Measurements from ENCODE around the gene CALM1.

Gene CALM1

DNA sequence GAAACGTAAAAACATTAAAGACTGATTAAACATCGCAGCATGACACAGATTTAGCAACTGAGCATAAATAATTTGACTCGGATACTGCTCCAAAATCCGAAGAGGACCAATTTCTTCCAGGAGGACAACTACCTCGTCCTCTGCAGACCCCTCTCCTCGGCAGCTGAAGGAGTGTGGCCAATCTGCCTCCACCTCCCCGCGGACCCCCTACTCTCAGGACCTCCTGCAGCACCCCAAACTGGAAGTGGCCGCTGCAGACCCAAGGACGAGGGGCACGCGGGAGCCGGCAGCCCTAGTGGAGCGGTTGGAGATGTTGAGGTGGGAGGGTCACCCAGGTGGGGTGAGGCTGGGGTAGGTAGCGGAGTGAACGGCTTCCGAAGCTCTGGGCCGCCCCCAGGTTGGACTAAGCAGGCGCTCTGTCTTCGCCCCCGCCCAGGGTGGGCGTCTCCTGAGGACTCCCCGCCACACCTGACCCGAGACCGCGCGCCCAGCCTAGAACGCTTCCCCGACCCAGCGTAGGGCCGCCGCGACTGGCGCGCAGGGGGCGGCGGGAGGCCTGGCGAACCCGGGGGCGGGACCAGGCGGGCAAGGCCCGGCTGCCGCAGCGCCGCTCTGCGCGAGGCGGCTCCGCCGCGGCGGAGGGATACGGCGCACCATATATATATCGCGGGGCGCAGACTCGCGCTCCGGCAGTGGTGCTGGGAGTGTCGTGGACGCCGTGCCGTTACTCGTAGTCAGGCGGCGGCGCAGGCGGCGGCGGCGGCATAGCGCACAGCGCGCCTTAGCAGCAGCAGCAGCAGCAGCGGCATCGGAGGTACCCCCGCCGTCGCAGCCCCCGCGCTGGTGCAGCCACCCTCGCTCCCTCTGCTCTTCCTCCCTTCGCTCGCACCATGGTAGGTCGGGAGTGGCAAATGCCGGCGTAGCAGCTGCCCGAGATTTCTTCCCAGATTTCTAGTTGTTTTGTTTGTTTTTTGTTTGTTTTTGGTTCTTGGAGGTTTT is at the start of gene CALM1:
Gene CALM1, plus strand, starts transcription at position 689 of the 999 bp plus-strand sequence. Its CDS starts 202 bp downstream, at position 891.
- DNase-seq: peak; percentile 97

DNA sequence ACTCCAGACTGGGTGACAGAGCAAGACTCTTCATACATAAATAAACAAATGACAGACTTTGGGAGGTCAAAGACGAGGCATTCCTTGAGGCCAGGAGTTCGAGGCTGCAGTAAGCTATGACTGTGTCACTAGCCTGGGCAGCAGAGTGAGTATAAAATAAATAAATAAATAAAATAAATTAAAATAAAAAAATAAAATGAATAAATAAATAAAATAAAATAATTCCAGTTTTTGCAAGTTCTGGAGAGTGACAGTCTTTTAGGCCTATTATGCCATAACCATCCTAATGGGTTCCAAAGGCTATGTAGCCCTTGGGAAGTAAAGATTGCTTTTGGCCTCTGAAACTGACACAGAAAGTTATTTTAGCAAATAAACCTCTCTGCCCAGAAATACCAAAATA is 48.6 kb upstream of the CALM1 start:
- DNase-seq: no peak

DNA sequence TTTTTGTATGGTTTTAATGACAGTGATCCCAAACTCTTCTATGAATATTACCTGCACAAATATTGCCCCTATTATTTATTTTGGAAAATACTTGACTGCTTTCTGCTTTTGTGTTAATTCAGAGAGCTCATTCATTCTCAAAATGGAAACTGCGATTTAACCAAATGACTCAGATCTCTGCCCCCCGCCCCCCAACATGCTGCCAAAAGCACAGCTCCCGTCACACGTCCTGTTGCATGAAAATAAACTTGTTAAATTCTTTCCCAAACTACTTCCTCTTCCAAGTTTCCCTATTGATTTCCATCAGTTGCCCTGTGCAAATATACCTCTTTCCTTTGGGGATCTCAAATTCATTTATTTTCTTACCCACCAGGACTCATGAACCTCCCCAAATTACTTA is 47.1 kb upstream of the CALM1 start:
- DNase-seq: no peak

DNA sequence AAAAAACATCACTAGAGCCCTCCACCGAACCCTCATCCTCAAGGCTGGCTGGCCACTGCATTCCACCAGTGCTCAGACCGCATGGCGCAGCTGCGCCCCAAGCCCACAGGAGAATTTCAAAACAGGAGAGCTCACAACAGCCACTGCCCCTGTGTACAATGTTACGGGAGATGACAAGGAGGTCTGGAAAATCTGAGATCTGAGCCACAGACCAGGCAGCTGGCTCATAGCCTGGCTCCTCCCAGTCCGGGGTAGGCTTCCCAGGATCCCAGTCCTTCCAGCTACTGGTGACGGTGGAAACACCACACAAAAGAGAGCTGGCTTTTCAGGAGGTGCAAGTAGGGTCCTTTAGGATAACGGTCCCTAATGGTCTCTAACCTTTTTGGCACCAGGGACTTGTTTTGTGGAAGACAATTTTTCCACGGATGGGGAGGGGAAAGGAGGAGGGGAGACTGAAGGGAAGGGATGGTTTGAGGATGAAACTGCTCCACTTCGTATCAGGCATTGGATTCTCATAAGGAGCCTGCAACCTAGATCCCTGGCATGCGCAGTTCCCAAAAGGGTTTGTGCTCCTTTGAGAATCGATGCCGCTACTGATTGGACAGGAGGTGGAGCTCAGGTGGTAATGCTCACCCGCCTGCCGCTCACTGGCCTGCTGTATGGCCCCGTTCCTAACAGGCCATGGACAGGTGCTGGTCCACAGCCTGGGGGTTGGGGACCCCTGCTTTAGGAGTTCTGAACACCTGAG is 42.1 kb upstream of the CALM1 start:
- no peak for DNase-seq

DNA sequence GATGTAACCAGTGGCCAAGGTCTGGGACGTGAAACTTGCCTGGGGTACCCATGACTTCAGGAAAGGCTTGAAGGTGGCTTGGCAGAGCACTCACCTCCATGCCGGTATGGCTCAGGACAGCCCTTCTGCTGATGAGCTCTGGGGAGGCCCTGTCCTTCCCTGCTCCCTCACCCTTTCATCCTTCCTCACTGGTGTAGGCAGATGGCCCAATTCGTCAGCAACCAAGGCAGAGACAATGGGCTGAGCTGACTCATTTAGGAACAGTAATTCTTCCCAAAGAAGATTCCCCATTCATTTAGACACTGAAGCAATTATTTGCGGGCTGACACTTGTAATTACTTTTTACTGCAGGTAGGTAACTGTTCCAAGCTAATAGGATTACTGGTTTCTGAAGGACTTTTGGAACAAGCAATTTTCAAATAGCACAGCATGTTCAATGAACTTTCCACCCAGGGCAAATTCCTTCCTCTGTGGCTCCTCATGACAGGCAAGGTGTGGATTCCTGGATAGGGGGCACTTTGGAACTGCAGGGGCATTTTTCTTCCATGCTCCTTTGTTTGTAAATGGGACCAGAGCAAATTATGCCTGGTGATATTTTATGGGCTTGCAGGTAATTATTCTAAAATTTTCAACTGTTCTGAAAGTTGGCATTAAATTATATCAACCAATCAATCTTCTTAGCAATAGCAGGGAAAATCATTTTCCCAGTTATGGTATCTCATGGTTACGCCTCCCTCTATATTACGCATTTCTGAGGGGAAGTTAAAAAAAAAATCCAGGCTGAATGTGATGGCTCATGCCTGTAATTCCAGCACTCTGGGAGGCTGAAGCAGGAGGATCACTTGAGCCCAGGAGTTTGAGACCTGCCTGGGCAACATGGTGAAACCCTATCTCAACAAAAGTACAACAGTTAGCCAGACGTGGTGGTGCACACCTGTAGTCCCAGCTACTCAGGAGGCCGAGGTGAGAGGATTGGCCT is 41.0 kb upstream of the CALM1 start:
- no peak for DNase-seq

DNA sequence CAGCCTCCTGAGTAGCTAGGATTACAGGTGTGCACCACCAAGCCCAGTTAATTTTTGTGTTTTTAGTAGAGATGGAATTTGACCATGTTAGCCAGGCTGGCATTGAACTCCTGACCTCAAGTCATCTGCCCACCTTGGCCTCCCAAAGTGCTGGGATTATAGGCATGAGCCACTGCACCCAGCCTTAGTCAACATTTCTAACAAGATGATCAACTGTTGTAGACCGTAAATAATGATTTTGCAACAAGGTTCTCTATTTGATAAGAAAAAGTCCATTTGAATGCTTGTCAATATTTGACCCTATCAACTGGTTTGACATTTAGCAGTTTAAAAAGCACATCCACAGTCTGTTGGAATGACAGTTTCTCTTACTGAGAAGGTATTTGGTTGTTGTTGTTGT is 39.9 kb upstream of the CALM1 start:
- no peak for DNase-seq

DNA sequence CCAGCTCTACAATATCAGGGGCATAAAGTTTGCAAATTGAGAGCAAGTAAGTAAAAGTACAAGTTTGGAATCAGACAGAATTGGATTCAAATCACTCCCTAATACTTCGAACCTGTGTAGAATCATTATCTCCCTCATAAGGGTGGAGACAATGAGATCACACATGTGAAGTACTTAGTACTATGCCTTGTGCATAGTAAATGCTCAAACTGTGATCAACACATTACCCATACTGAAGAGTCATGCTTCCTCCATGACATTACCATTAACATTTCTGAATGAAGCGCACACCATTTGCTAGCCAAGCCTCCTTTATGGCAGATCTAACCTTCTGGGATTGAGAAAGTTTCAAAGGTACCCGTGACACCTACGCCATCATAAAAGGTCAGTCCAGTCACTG is 38.5 kb upstream of the CALM1 start:
- no peak for DNase-seq

DNA sequence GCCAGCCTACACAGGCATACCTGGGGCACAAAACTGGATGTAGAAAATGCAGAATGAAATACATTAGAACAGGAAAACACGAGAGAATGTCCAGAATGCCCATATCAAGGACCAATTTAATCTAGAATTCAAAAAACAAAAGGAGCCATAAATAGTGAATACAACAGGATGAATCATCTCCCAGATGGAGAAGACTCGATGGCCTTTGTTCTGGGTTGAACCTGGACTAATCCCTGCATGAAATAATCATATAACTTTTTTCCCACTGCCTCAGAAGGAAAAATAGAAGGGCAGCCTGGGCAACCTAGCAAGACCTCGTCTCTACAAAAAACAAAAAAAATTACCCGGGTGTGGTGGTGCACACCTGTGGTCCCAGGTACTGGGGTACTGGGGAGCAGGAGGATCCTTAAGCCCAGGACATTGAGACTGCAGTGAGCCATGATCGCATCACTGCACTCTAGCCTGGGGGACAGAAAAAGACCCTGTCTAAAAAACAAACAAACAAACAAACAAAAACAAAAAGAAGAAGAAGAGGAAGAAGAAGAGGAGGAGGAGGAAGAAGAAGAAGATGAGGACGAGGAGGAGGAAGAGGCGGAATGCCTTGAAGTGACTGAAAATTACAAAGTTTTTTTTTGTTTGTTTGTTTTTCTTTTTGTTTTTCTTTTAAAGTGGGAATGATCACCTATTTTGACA is 34.8 kb upstream of the CALM1 start:
- no peak for DNase-seq

DNA sequence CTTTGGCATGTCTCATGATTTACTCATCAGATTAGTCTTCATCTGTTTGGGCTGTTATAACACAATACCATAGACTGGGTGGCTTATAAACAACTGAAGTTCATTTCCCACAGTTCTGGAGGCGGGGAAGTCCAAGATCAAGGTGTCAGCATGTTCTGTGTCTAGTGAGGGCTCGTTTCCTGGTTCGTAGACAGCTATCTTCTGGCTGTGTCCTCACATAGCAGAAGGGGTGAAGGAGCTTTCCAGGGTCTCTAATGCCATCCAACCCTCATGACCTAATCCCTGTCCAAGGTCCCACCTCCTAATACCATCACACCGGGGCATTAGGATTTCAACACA is 34.3 kb upstream of the CALM1 start:
- DNase-seq: no peak

DNA sequence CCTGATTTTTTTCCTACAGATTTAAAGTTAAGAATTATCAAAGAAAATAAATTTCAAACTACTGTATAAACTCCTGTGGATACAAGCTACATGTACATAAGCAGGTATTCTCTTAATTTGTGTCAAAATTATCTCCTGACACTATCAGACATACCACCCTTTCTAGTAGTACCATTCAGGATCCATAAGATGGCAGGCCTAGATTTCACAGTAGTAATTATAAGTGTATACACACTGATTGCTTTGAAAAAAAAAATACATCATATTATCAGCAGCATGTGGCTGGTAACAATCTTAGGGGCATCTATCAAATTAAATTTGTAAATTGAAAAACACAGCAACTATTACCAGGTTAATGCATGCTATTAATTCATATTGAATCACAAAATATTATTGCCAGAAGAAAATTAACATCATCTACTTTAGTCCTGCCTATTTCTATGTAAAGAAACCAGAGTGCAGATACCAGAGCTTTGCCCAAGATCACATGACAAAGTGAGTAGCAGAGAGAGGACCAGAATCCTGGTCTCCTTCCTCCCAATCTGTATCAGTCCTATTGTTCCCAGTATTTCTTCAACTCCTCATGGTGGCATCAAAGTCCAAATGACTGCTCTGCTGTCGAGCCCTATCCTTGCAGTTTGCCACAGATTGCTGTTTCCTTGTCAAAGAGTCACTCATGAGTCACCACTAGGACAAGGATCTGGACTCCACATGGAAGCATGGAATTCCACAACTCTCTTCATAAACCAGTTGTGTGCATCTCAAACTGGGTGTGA is 27.7 kb upstream of the CALM1 start:
- DNase-seq: peak; percentile 63

DNA sequence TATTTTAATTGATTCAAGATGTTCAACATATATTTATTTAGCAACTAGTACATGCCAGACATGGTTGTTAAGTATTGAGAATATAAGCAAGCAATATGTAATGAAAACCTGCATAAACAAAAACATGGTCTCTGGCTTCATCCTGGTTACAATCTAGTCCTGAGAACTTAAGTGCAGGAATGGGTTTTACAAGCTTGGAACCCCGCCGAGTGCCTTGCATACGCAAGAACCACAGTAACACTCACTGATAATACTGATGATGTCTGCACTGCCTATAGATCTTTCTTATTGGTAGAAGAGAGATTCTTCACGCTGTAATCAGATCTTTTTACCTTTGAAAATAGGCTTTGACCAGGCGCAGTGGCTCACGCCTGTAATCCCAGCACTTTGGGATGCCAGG is 22.9 kb upstream of the CALM1 start:
- no peak for DNase-seq

DNA sequence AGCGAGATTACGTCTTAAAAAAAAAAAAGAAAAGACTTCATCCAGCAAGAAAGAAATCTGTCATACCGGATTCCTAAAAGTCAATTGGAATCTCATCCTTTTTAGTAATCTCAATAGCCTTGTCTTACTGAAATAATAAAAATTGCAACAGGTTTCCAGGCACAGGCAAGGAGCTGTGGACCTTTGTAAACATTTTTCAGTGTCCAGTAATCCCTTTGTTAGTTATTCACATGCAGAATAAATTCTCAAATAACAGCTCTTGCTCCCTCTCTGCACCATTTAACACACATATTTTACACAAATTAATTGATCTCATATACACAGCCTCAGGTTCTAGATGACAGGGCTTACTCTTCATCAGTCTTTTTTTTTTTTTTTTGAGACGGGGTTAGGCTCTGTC is 22.0 kb upstream of the CALM1 start:
- no peak for DNase-seq

DNA sequence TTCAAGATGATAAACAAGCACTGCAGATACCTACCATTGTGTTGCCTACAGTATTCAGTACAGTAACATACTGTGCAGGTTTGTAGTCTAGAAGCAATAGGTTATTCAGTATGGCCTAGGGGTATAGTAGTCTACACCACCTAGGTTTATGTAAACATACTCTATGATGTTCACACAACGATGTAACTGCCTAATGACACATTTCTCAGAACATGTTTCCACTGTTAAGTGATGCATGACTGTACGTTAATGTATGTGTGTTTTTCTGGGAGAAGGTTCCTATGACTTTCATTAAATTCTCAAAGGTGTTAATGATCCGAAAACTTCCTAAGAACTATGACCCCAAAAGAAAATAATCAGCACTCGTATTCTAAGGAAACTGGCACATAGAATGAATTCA is 20.9 kb upstream of the CALM1 start:
- DNase-seq: no peak

DNA sequence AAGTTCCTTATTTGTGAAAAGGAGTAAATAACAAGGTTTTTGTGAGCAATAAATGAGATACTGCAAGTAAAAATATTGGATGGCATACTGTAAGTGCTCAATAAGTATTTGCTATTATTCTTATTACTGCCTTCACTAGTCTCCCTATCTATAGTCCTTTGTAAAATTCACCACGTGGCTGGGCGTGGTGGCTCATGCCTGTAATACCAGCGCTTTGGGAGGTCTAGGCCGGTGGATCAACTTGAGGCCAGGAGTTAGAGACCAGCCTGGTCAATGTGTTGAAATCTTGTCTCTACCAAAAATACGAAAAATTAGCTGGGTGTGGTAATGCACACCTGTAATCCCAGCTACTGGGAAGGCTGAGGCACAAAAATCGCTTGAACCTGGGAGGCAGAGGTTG is 18.6 kb upstream of the CALM1 start:
- DNase-seq: no peak

DNA sequence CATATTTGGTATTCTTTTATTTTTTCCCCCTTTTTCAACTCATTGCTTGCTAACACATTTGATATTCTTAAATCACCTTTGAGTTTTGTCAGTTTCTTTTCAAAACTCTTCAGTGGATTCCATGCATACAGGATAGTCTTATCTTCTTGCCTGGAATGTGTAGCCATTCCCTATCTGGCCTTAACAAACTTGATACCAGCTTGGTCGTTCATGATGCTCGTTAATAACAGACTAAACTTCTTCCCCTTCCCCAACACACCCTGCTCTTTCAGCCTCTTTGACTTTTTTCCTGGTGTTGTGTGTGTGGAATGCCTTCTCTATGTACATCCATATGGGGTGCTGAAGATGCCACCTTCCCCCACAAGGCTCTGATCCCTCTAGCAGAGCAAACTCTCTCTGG is 17.7 kb upstream of the CALM1 start:
- DNase-seq: no peak

DNA sequence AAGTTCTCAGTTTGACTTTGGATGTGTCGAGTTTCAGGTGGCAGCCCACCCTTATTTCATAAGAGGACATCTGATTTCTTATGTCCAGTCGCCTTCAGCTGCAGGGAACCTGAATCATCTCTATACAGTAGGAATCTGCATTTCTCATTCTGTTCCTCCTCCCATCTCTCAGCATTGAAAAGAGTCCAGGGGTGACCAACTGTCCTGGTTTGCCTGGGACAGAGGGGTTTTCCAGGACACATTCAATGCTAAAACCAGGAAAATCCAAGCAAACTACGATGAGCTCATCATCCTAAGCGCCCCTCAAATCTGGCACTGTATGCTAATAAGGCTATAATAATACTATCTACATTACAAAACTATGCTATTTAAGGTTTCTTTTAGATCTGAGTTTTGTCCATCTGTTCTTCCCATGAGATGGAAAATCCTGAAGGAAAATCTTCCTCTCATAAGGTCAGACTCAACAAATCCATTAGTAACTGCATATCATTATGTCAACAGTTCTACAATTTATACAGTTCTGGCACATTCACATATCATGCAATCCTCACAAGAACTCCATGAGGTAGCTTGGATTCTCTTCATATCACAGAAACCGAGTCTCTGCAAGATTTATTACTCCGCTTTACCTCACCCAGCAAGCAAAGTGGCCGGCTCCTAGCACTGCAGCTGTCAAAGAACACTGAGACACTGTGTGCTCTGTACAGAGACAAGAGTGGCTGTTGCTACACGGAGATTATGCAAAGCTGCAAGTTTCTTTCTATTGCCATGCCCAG is 15.6 kb upstream of the CALM1 start:
- DNase-seq: no peak

DNA sequence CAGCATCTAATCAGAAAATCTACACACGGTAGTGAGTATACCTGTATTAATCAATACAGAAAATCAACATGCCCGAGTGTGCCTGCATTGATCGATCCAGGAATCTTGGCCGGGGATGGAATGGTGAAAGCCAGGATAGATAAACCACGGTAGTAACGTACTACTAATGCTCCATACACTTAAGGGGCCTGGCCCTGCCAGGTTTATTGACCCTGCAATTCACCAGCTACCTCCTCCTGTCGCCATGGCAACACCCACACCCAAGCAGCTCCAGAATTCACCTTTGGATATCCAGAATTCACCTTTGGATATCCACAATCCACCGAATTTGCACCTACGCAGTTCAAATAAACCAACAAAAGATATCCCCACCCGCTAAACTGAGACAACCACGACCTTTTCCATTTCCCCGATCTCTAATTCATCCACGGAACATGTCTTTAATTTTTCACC is 14.8 kb upstream of the CALM1 start:
- no peak for DNase-seq

DNA sequence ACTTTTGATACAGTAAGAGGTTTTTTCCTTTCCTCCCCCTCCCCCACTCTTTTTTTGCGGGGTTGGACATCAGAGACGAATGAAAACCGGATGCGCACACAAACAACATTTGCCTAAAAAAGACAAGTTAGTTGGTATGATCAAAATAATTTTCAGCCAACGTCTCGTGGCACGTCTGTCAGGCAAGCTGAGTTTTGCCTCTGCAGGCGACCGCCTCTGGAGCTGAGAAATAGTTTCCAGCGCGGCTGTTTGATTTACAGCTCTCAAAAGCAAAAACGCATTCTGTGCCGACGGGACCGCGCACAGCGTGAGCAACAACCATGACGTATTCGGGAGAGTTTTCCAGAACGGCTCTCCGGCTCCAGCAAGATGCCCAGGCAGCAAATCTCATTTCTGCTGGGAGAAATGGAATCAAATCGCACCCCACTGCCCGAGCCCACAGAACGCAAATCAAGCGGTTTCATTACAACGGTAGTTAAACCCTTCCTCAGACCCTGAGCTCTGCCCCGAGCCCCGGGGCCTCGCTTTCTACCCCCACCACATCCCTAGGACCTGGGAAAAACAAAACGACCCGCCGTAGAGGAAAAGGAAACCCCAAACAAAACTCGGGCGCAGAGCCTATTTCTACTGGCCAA is 14.2 kb upstream of the CALM1 start:
- peak; percentile 79 for DNase-seq

DNA sequence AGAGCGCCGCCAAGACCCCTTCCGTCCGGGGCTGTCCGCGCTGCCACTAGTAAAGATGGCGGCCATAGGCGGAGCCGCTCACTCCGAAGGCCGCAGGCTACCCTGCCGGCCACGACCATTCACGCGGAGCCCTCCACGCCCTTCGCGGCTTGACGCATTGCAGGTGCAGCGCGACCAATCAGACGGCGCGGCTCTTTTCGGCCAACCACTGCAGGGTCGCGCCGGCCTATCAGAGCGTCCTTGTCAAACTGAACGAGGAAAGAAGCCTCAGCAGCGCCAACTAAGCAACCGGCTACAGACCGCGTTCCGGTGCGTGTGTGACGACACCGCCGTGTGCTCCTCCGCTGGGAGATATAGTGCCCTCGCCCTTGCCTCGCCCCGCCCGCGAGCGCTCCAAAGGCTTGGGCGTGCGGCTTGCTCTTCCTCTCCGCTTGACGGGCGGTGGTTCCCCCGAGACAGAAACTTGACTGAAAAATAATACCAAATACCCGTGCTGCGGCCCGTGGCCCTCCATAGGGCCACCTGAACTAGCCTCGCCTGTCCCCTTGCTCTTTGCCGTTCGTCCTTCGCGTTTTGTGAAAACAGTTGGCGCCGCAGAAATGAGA is 13.6 kb upstream of the CALM1 start:
- peak; percentile 99 for DNase-seq

All from CD4-positive, alpha-beta T cell treated with Interleukin-17A for 1 hour (primary cell).